GM12874 (cell line): Measurements from ENCODE around the gene RAB19.

Experiments used
- TF ChIP-seq, protein P1 (sequence below): IDR thresholded peaks from 2 replicates; pipeline ENCODE4 v1.5.1; 2011; ENCODE audit warnings: low read depth, mild to moderate bottlenecking, control low read depth, low read length, moderate library complexity; ENCODE audit not compliant: insufficient read depth

RAB19 gene

DNA sequence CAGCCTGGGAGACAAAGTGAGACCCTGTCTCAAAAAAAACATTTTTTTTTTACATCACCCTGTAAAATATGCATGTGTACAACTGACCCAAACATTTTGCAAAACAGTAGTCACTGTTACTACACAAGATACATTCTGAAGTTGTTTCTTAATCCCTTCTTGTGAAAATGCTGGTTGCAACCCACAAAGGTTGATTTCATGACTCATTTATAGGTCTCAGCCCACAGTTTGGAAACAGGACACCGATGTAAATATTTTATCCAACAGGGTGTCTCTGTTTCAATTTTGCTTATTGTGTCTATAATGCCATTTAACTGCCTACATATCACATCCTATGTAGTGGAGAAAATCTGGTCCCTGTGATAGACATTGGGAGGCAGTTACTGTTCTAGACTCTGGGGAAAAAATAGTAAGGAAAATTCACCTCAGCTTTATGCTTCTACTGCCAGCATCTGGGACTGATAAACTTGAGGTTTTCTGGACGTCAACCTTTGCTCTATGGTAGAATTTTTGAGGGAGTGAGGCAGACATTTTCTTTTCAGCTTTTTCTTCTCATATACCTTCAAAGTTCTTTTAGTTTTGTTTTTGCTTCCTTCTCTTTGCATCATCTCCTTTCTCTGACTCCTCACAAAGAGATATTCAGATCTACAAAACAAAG, 1.6 kb upstream of the RAB19 start:
- TF ChIP-seq, protein P1, sequence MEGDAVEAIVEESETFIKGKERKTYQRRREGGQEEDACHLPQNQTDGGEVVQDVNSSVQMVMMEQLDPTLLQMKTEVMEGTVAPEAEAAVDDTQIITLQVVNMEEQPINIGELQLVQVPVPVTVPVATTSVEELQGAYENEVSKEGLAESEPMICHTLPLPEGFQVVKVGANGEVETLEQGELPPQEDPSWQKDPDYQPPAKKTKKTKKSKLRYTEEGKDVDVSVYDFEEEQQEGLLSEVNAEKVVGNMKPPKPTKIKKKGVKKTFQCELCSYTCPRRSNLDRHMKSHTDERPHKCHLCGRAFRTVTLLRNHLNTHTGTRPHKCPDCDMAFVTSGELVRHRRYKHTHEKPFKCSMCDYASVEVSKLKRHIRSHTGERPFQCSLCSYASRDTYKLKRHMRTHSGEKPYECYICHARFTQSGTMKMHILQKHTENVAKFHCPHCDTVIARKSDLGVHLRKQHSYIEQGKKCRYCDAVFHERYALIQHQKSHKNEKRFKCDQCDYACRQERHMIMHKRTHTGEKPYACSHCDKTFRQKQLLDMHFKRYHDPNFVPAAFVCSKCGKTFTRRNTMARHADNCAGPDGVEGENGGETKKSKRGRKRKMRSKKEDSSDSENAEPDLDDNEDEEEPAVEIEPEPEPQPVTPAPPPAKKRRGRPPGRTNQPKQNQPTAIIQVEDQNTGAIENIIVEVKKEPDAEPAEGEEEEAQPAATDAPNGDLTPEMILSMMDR, result no peak

DNA sequence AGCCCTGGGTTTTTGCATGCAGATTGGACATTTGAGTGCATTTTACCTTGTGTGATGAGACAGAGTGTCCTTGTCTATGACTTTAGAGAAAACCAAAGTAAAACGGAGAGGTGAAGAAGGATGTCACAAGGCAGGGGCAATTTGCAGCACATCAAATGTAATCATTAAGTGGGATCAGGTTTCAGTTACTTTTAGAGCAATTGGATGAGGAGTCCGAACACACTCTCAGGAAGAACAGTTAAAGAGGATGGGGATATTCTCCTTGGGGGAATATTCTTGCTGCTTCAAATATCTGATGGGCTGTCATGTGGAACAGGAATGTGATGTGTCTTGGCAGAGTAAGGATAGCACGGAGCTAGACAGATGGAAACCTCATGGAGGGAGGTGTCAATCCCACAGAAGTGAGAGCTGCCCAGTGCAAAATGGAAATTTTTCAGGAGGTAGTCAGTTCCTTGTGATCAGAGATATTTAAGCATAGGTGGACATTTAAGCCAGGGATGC, 757 bp downstream of the RAB19 start:
- TF ChIP-seq, protein P1, result no peak

DNA sequence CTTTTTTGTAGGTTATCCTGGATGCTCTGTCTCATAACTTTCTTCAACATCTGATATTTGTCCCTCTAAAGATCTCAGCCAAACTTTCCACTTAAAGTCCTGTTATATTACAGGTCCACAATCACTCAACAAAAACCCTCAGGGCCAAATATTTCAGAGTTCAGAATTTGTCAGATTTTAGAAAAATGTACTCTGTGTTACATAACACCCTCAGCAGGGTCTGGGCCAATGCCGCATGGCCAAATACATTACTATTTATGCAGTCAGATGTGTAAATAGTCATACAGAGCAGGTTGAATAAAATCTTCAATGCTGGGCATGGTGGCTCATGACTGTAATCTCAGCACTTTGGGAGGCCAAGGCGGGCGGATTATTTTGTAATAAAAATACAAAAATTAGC, 11.5 kb downstream of the RAB19 start:
- TF ChIP-seq, protein P1, result no peak

DNA sequence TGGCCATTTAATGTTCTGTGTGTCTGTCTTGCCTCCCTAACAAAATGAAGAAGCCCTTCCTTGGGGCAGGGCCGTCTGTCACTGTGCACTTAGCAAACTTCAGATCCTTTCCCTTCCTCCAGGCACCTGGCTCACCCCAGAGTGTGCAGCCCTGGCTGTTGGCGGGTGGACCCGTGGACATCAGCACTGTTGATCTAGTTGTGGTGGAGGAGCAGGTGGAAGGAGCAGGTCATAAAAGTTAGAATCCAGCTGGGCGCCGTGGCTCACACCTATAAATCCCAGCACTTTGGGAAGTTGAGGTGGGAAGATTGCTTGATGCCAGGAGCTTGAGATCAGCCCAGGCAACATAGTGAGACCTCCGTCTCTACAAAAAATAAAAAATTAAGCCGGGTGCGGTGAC, 12.7 kb downstream of the RAB19 start:
- TF ChIP-seq, protein P1, result no peak

DNA sequence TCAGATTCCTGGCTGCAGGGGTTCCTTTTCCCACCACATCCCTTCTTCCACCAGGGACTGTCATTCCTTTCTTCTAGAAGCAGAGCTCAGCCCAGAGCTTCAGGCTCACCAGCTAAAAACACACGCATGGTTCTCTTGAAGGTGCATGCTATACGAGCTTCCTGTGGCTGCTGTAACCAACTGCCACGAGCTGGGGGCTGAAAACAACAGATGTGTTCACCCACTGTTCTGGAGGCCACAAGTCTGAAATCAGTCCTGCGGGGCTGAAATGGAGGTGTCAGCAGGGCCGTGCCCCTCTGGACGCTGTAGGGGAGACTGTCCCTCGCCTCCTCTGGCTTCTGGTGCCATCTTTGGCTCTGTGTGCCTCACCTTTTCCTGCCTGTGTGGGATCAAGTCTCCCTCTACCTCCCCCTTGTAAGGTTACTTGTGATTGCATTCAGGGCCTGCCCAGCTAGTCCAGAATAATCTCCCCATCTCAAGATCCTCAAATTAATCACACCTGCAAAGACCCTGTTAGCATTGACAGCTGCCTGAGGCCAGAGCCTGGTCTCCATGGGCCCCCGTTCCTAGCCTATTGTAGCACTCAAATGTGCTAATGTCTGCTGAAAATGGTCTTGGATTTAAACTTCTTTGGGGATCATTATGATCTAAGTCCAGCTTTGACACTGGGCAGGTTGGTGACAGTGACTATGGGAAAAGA, 13.7 kb downstream of the RAB19 start:
- TF ChIP-seq, protein P1, result no peak

DNA sequence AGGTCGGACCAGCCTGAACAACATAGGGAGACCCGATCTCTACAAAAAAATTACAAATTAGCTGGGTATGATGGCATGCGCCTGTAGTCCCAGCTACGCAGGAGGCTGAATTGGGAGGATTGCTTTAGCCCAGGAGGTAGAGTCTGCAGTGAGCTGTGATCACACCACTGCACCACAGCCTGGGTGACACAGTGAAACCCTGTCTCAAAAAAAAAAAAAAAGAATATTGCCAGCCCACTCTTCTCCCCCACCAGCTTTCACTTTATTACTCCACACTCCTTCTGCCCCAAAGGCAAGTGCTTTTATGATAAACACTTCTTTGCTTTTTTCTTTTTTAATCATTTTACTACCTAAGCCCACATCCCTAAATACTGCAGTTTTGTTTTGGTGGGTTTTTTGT, 14.8 kb downstream of the RAB19 start:
- TF ChIP-seq, protein P1, result no peak

DNA sequence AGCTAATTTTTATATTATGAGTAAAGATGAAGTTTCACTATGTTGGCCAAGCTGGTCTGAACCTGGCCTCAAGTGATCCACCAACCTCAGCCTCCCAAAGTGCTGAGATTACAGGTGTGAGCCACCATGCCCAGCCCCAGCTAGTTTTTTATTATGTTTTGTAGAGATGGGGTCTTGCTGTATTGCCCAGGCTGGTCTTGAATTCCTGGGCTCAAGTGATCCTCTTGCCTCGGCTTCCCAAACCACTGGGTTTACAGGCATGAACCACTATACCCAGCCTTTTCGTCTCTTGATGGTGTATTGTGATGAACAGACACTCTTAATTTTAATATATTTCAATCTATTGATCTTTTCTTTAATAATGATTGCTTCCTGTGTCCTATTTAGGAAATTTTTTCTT, 17.7 kb downstream of the RAB19 start:
- TF ChIP-seq, protein P1, result no peak
